ENCODE measurements around the gene TPX2.

DNA sequence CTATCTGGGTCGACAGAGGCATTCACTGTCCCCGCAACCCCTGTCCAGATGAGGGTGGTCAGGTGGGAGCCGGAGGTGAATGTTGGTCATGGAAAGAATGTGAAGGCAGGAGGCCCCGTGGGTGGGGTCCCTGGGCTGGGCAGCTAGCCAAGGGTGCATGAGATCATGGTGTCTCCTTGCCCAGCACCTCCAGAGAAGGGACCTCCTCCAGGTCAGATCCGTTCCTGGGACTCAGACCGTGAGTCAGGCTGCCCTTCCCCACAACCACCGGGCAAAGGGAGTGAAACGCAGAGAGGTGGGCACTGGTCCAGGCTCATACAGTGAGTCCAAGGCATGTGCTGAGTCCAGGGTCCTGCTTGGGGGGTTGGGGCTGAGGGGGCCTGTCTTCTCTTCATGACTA, 102.8 kb downstream of the TPX2 start:
- TF ChIP-seq, protein P1, sequence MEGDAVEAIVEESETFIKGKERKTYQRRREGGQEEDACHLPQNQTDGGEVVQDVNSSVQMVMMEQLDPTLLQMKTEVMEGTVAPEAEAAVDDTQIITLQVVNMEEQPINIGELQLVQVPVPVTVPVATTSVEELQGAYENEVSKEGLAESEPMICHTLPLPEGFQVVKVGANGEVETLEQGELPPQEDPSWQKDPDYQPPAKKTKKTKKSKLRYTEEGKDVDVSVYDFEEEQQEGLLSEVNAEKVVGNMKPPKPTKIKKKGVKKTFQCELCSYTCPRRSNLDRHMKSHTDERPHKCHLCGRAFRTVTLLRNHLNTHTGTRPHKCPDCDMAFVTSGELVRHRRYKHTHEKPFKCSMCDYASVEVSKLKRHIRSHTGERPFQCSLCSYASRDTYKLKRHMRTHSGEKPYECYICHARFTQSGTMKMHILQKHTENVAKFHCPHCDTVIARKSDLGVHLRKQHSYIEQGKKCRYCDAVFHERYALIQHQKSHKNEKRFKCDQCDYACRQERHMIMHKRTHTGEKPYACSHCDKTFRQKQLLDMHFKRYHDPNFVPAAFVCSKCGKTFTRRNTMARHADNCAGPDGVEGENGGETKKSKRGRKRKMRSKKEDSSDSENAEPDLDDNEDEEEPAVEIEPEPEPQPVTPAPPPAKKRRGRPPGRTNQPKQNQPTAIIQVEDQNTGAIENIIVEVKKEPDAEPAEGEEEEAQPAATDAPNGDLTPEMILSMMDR (IDR thresholded peaks at IDR 0.05): no peak
- TF ChIP-seq ZFX (IDR thresholded peaks at IDR 0.05; ENCODE audit: borderline replicate concordance): no peak
